ENCODE data around the gene FRMD4A. TPM values are rescaled to one million over a fixed set of nuclear protein-coding genes. Genes with fewer than 3 reads are reported as not detected.

FRMD4A gene
- total RNA-seq, 4 donors from 2014 or later, result 13.7 to 27.2 (median 19.6) TPM

GRCh38 chr10:13650961-13651360, 679.8 kb downstream of the FRMD4A start:
- Histone ChIP-seq H3K4me1 (no peaks in the 10 kb centered on the region), H3K4me3 (no peak overlapping the region), H3K36me3 (peaks cover 0 to 100% of the 10 kb centered on the region in 2 donors), H3K27ac (no peak overlapping the region), H3K9me3 (no peaks in the 10 kb centered on the region), H3K27me3 (no peaks in the 10 kb centered on the region)
- TF ChIP-seq EP300 (IDR thresholded peaks at IDR 0.05) (no peak), POLR2AphosphoS5 (IDR thresholded peaks at IDR 0.05) (no peak)
- no peak for ATAC-seq
- WGBS, 2 donors (ENCODE audit: low coverage in 1 of 2), result 54 to 83% methylated on average over 4 to 5 of the region's 5 CpGs

DNA sequence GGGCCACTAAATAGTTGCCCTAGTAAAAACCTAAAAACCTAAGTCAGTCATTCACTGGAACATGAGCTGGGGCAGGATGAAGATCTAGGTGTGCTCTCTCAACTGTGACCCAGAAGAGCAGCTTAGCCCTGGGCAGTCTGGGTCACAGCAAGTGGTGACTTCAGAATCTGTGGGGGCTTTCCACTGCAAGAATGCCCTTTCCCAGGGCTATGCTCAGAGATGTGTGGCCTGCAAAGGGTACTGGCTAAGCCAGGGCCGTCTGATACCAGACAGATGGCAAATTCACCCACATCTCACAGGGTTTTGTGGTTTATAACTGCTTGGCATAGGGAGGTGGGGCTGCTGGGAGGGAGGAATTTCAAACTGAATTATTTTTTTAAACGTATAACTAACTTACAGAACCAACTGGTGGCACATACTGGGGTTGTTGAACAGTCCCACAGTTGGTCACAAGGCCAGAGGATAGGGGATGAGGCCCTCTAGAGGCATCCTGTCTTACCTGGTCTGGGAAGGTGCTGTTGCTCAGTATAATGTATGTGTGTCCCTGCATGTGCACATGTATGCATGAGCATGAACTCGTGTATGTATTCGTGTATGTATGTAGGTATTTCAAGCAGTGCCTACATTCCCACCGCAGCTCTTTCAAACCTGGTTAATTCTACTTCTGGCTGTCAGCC, 680.7 kb downstream of the FRMD4A start:
- whole genome bisulfite sequencing, 2 donors (ENCODE audit: low coverage in 1 of 2), result 65 to 100% methylated on average over 1 to 4 of the region's 5 CpGs
- H3K9me3 ChIP-seq, result no peaks in the 10 kb centered on the region
- TF ChIP-seq POLR2AphosphoS5 (IDR thresholded peaks at IDR 0.05) (no peak), POLR2A (IDR thresholded peaks at IDR 0.05) (no peak), EP300 (IDR thresholded peaks at IDR 0.05) (no peak)
- TF ChIP-seq, protein P1, sequence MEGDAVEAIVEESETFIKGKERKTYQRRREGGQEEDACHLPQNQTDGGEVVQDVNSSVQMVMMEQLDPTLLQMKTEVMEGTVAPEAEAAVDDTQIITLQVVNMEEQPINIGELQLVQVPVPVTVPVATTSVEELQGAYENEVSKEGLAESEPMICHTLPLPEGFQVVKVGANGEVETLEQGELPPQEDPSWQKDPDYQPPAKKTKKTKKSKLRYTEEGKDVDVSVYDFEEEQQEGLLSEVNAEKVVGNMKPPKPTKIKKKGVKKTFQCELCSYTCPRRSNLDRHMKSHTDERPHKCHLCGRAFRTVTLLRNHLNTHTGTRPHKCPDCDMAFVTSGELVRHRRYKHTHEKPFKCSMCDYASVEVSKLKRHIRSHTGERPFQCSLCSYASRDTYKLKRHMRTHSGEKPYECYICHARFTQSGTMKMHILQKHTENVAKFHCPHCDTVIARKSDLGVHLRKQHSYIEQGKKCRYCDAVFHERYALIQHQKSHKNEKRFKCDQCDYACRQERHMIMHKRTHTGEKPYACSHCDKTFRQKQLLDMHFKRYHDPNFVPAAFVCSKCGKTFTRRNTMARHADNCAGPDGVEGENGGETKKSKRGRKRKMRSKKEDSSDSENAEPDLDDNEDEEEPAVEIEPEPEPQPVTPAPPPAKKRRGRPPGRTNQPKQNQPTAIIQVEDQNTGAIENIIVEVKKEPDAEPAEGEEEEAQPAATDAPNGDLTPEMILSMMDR (IDR thresholded peaks at IDR 0.05), result no peak
- peaks cover 0 to 100% of the 10 kb centered on the region in 2 donors for H3K36me3 ChIP-seq
- no peaks in the 10 kb centered on the region for H3K27me3 ChIP-seq
- no peak overlapping the region for H3K27ac ChIP-seq
- H3K4me3 ChIP-seq, result no peak overlapping the region
- H3K4me1 ChIP-seq, result no peaks in the 10 kb centered on the region
- no peak for ATAC-seq

- WGBS, 2 donors (ENCODE audit: low coverage in 1 of 2), result 94 to 97% methylated on average over 5 to 8 of the region's 12 CpGs
- Histone ChIP-seq H3K27ac (no peak overlapping the region), H3K27me3 (no peaks in the 10 kb centered on the region), H3K4me3 (no peak overlapping the region), H3K36me3 (peaks cover 0 to 94% of the 10 kb centered on the region in 2 donors), H3K4me1 (no peaks in the 10 kb centered on the region), H3K9me3 (no peaks in the 10 kb centered on the region)
- TF ChIP-seq EP300 (IDR thresholded peaks at IDR 0.05) (no peak), POLR2A (IDR thresholded peaks at IDR 0.05) (no peak), POLR2AphosphoS5 (IDR thresholded peaks at IDR 0.05) (no peak)
- TF ChIP-seq, protein P1 (IDR thresholded peaks at IDR 0.05), result no peak
- no peak for ATAC-seq
Observed at GRCh38 chr10:13648425-13648824, 682.3 kb downstream of the FRMD4A start.

DNA sequence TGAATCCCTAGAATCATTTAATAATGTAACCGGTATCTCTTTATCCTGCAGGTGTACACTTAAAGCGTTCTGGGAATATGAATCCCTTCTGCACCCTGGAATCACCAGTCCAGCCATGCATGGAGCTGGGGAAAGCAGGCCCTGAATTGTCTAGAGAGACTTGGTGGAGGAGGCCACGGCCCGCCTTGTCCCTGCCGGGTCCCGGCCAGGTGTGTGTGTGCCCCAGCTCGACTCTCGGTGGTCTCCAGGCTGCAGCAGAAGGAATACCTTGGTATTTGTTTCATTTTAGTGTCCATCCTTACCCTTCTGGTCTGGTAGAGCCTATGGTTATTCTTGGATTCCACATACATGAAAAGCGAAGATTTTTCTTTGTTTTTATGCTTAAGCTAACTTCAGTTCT, 685.9 kb downstream of the FRMD4A start:
- TF ChIP-seq POLR2AphosphoS5 (IDR thresholded peaks at IDR 0.05) (no peak), POLR2A (IDR thresholded peaks at IDR 0.05) (no peak), EP300 (IDR thresholded peaks at IDR 0.05) (no peak)
- TF ChIP-seq, protein P1 (IDR thresholded peaks at IDR 0.05), result no peak
- ATAC-seq, result no peak
- peaks cover 0 to 88% of the 10 kb centered on the region in 2 donors for H3K36me3 ChIP-seq
- H3K27me3 ChIP-seq, result no peaks in the 10 kb centered on the region
- no peaks in the 10 kb centered on the region for H3K4me1 ChIP-seq
- H3K9me3 ChIP-seq, result peaks cover 0 to 15% (median 0%) of the 10 kb centered on the region in 3 donors
- H3K4me3 ChIP-seq, result no peak overlapping the region
- no peak overlapping the region for H3K27ac ChIP-seq
- 94 to 100% methylated on average over 2 to 9 of the region's 9 CpGs for WGBS, 2 donors (ENCODE audit: low coverage in 1 of 2)

DNA sequence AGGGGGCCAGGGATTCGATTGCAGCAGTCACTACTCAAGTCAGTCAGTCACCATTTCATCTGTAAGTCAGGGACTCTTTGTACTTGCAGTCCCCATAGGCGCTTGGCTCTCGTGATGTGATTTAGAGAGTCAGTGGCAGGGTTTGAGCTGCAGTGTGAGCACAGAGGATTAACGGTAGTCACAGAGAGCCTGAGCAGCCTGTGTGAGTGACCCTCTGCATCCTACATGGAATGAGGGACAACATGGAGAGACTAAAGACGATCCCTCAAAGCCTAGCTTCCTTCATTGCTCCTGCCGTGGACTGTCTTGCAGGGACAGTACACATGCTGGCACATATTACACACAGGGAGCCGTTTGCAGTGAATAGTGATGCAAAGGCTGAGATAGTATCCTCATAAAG, 687.7 kb downstream of the FRMD4A start:
- H3K27ac ChIP-seq, result no peak overlapping the region
- WGBS, 2 donors (ENCODE audit: low coverage in 1 of 2), result 86 to 92% methylated on average over 2 to 7 of the region's 7 CpGs
- no peak overlapping the region for H3K4me3 ChIP-seq
- H3K36me3 ChIP-seq, result peaks cover 0 to 84% of the 10 kb centered on the region in 2 donors
- TF ChIP-seq POLR2AphosphoS5 (IDR thresholded peaks at IDR 0.05) (no peak), POLR2A (IDR thresholded peaks at IDR 0.05) (no peak), EP300 (IDR thresholded peaks at IDR 0.05) (no peak)
- TF ChIP-seq, protein P1 (IDR thresholded peaks at IDR 0.05), result no peak
- no peak for ATAC-seq
- no peaks in the 10 kb centered on the region for H3K4me1 ChIP-seq
- peaks cover 0 to 15% (median 0%) of the 10 kb centered on the region in 3 donors for H3K9me3 ChIP-seq
- H3K27me3 ChIP-seq, result no peaks in the 10 kb centered on the region
